G401 (cell line): ENCODE measurements around the gene GLRX5. TPM values are rescaled to one million over a fixed set of nuclear protein-coding genes. Genes with fewer than 3 reads are reported as not detected.

Experiments used
- DNase-seq: peaks from one replicate; pipeline ENCODE4 v3.0.0-alpha.2; 2015; ENCODE audit warnings: low spot score
- in situ Hi-C: cut with HindIII; loops from 2 replicates; pipeline ENCODE4 v1.10.0; 2016; ENCODE audit warnings: low sequenced_read_pairs, mixed read lengths
- total RNA-seq: library from RNA; depleted of rRNA; stranded (reverse); fragments of >200 nt; shearing (Covaris generic); gene quantifications from 2 replicates; pipeline ENCODE4 v1.2.3, GENCODE V29; 2014

GLRX5 gene
- total RNA-seq, 1 experiment from 2014 or later, result 105 TPM

- in situ Hi-C loops, result no loop called here
- peak; percentile 48 for DNase-seq
Measured at GRCh38 chr14:95527387-95528002, 7.4 kb upstream of the GLRX5 start.

DNA sequence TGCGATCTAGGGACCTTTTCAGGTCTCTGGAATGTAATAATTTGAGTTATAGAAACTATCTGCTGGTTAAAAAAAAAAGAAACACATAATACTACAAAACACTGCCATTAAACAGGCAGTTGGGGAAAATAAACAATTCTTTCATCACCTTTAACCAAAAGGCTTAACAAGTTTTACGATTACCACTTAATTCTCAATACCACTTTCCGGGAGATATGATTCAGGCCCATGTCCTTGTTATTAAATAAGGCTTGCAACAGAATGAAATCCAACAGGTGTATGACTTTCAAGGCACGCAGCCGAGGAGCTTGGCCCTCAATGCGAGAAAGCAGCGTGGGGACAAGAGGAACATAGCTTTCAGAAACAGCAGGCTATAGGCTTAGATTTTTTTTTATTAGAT, 5.6 kb upstream of the GLRX5 start:
- in situ Hi-C loops, result no loop called here

DNA sequence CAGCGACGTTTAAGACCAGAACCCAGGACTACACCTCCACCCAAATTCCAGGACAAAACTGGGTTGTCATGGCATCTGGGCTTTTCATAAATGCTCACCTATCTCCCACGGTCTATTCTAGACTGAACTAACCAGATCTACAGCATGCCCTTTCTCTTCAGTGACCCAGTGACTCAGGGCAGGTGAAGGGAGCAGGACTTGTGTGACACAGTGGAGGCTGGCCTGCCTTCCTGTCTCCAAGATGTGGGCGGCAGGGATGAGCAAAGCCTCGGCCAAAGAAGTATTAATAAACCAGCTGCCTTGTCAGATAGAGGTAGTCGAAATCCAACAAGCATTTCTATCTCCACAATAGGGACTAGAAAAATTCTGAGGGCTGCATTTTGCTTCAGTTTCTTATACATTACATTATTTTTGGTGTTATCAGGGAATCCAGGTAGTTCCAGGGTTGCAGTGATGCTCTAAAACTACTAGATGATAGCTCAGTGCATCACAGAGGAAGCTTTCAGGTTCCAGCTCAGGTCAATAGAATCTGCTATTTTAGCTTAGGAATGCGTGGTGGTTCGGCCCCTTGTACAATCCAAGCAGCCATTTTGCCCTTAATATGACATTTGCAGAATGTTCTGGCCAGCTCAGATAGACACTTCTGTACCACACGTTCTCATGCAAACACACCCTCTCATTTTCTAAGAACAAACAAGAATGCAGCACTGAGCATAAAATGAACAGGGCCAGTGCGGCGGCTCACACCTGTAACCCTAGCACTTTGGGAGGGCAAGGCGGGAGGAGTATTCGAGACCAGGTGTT, 4.2 kb upstream of the GLRX5 start:
- no peak for DNase-seq
- in situ Hi-C loops, result no loop called here

More for the DNA sequence above, 5.6 kb upstream of the GLRX5 start:
- no peak for DNase-seq

GRCh38 chr14:95531473-95531872, 3.4 kb upstream of the GLRX5 start:
- no peak for DNase-seq
- in situ Hi-C loops, result no loop called here

- in situ Hi-C loops, result no loop called here
- DNase-seq, result no peak
Measured at GRCh38 chr14:95531969-95532368, 2.9 kb upstream of the GLRX5 start.

DNA sequence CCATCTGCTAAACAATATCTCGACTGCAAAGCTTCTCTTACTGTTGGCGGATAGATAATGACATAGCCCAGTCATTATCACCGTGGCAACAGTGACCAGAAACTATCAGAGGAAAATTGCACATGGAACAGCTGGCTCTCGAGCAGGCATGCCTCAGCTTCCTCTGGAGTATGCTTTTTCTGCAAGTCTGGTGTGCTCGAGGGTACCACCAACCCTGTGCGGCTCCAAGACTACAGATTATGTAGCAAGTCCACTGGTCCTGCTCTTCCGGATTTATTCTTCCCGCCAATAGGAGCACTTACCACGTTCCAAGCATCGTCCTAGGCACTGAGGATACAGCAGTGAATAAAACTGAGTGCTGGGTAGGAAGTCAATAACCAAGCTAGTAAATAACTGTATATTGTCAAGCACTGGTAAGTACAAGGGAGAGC, 1.4 kb upstream of the GLRX5 start:
- in situ Hi-C loops, result no loop called here
- DNase-seq, result no peak

DNA sequence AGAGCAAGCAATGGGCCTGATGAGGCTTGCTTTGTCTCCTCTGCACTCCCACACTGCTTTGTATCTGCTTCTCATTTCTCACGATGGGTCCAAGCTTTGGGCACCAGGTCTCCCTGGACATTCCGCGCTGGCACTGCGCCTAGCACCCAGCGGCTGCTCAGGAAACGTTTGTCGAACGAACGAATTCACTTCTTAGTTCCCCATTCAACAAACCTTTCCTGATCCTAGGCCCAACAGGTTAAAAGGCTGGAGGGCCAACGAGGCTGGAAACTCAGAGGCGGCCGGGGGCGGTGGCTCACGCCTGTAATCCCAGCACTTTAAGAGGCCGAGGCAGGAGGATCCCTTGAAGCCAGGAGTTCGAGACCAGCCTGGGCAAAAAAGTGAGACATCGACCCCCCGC, 1.0 kb upstream of the GLRX5 start:
- no peak for DNase-seq
- in situ Hi-C loops, result no loop called here

GRCh38 chr14:95535226-95536021, 574 bp downstream of the GLRX5 start:
- DNase-seq, result no peak

DNA sequence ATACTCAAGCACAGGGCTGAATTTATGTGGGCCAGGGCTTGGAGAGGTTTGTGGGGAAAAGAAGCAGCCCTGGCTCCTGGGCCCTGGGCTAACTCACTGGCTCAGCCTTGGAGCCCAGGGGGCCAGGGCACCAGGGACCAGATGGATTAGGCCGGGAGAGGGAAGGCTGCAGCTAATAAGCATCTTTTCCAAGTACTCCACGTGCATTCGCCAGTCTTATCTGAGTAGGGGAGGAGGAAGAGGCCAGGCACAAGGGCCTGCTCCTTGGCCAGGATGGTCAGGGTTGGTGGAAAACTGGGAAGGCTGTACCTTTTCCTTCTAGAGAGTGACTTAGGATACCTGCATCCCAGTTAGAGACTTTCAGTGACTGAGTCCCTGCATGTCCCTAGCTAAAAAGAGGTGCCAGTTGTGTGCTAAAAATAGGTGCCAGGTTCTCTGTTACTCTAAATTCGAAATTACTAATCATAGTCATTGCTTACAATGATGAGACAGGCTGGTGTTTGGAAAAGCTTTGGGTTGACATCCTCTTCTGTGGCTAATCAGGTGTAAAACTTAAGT, 1.3 kb downstream of the GLRX5 start:
- in situ Hi-C loops, result no loop called here
- no peak for DNase-seq

More at GRCh38 chr14:95535226-95536021, 574 bp downstream of the GLRX5 start:
- in situ Hi-C loops, result no loop called here

GRCh38 chr14:95536671-95537070, 1.8 kb downstream of the GLRX5 start:
- in situ Hi-C loops, result no loop called here
- no peak for DNase-seq

DNA sequence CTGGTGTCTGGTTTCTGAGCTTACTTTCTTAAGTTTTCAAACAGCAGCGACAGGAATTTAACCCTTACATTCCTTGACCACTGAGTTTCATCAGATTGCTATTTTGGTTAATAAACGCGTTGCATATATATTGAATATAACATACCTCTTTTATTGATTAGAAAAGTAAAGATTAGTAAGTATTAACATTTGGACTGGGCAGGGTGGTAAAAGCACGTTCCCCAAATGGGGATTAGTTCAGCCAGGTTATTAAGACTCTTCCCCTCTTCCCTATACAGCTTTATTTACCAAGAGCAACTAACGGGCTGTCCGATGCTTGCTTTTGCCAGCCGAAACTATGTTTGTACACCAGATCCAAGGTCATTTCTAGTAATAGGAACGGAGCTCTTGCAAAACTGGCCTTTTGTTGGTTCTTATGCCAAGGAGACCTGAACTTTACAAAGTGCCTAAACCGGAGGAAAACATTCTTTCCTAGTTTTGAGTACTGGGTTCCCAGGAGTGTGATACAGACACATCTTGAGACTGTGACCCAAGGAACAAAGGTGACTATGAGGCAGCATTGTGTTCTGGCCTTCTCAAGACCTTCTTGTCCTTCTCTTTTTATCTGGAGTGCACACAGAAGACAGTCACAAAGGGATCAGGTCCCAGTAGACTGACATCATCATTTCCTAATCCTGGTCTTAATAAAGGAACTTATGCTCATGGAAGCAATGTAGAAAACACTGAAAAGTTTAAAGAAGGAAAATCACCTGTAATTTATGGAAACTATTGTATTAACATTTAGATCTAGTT, 2.6 kb downstream of the GLRX5 start:
- no peak for DNase-seq
- in situ Hi-C loops, result no loop called here

DNA sequence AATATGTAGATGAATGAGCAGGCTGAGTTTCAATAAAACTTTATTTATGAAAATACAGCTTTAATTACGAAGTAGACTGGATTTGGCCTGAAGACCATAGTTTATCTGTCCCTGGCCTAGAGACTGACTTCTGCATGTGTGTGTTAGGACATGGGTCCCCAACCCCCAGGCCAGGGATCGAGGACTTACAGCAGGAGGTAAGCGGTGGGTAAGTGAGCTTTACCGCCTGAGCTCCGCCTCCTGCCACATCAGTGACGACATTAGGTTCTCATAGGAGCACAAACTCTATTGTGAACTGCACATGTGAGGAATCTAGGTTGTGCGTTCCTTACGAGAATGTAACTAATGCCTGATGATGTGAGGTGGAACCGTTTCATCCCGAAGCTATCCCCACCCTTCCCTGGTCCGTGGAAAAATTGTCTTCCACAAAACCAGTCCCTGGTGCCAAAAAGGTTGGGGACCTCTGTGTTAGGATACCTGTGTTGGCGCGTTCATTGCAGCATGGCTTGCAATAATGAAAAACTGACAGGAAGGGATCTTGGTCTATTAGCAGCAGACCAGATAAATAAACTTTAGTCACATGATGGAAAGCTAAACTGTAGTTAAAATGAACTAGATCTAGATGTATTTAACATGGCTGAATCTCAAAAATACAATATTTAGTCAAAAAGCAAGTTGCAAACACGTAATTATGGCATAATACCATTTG, 4.1 kb downstream of the GLRX5 start:
- no peak for DNase-seq
- in situ Hi-C loops, result no loop called here

GRCh38 chr14:95540236-95540855, 5.5 kb downstream of the GLRX5 start:
- in situ Hi-C loops, result no loop called here
- no peak for DNase-seq

DNA sequence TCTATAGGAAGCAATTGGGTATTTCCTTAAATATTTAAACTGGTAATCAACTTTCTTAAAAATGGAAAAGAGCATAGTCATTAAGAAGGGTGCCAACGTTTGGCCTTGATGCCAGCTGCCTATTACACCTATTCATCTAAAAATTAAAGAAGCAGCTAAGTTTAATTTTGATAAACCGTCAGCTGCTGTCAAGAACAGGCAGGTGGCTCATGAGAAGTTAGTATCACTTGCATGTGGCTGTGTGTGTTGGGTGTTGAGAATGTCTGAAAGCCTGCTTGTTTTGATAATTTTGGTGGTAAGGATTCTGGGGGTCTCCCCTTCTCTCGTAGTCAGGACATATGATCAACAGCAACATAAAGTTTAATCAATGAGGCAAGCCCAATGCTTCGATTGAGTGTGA, 6.5 kb downstream of the GLRX5 start:
- in situ Hi-C loops, result no loop called here

GRCh38 chr14:95541932-95542930, 7.4 kb downstream of the GLRX5 start:
- in situ Hi-C loops, result no loop called here
- DNase-seq, result no peak

More for the DNA sequence above, 6.5 kb downstream of the GLRX5 start:
- DNase-seq, result no peak

DNA sequence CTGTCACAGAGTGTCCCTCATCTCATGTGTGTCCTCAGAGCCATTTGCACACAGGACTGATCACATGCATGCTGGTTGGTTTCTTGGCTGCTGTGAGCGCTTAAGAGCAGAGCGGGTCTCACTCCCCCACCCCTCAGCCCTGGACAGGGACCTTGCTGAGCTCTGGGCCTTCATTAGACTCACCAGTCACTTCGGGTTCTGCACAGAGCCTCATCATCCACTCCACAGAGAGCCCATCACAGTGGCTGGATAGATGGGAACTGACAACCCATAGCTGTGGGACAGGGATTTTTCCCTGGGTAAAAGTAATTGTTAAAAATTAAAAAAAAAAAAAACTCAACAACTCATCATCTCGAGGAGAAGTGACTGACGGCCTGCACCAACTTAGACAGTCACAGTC, 8.2 kb downstream of the GLRX5 start:
- in situ Hi-C loops, result no loop called here
- no peak for DNase-seq

DNA sequence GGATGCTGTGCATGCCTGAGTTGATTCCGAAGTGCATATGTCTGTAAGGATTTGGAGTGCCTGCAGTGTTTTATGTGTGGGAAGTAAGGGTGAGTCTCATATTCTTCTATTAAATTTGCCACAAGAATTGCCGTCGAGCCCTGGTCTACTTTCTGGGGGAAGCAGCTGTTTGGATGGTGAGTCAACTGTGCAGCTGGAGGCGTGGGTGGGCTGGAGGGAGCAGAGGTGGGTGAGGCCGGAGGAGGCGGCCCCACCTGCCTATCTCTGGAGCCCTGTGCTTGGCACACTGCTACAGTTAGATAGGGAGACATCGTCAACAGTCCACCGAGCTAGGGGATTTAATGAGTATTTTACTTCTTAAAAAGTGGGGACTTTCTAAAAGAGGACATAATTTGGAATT, 9.7 kb downstream of the GLRX5 start:
- in situ Hi-C loops, result no loop called here
- DNase-seq, result no peak
